UCSD-AML1 (cell line): ENCODE data around the gene GPR160.
A peak's percentile ranks its signal among the peaks of the same experiment; 100 is the strongest.

Source experiments
- DNase-seq: peaks from one replicate; lab custom pipeline; 2025; ENCODE audit not compliant: unreplicated experiment; lab: John Stamatoyannopoulos, UW

GPR160 gene

DNA sequence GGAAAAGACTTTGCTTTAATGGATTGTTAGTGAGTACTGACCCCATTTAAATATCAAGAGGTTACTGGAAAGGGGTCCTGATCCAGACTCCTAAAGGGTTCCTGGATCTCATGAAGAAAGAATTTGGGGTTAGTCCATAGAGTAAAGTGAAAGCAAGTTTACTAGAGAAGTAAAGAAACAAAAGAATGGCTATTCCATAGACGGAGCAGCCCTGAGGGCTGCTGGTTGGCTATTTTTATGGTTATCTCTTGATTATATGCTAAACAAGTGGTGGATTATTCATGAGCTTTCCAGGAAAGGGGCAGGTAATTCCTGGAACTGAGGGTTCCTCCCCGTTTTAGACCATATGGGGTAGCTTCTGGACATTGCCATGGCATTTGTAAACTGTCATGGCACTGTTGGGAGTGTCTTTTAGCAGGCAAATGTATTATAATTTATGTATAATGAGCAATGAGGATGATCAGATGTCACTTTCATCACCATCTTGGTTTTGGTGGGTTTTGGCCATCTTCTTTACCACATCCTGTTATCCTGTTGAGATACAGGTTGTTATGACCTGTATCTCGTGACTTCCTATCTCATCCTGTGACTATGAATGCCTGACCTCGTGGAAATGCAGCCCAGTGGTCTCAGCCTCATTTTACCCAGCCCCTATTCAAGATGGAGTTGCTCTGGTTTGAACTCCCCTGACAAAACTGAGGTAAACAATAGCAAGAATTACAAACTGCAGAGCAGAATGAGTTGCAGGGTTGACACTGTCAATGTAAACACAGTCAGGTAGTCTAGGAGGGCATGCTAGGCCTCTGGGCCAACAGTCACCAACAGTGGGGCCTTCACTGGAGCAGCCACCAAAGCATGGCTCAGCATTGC lies 10.3 kb upstream of the GPR160 start:
- DNase-seq, result no peak

DNA sequence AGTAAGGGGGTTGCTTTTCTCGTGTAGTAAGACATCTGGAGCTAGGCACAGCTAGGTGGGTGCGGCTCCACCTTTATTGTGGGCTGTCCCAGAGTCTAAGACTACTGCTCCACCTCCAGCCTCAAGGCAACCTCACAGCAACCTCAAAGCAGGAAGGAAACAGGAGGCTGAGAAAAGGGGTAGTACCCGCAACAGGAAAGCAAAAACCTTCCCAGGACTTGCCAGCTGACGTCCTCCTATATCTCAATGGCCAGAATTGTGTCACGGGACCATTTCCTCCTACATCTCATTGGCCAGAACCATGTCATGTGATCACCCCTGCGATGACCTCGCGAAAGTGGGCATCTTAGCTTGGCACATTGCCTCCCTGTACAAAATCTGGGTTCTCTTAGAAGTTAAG lies 4.3 kb upstream of the GPR160 start:
- peak; percentile 60 for DNase-seq

DNA sequence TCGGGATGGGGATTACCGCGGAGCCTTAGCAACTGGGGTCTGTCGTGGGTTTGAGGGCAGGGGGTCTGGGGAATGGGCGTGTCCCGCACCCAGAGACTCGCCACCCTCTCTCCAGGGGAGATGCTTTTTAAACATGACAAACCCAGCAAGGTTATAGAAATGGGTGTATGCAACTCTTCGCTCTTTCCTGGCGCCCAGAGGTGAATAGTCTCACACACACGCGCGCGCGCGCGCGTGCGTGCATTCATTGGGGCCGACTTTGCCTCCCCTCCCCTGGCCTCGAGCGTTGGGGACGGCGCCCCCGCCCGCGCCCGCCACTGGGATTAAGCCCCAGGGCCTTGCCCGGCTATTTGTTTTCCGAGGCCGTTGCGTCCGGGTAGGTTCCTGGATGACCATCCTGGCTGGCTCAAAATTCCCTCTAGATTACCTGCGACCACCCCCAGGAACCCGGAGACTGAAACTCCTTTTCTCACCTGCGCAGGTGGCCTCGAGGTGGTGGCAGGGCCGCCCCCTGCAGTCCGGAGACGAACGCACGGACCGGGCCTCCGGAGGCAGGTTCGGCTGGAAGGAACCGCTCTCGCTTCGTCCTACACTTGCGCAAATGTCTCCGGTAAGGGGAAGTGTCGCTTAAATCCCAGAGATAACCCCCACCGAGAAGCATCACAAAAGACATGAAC lies 777 bp downstream of the GPR160 start:
- DNase-seq, result no peak

DNA sequence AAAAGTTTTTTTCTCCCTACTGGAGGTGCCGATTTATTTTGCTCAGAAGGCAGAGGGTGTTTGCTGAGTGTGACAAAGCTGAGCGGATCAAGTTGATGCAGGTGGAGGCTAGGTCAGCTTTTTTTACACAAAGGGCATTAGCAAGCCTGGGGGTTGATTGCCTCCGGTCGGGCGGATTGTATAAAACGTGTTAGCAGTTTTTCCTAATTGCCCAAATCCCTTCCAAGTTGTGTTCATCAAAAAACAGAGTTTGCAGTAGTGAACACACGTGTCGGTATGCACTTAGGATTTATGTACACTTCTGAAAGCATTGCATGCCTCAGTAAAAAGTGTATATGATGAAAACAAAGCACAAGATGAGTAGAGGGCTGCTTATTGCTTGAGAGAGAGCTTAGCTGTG lies 2.6 kb downstream of the GPR160 start:
- no peak for DNase-seq

DNA sequence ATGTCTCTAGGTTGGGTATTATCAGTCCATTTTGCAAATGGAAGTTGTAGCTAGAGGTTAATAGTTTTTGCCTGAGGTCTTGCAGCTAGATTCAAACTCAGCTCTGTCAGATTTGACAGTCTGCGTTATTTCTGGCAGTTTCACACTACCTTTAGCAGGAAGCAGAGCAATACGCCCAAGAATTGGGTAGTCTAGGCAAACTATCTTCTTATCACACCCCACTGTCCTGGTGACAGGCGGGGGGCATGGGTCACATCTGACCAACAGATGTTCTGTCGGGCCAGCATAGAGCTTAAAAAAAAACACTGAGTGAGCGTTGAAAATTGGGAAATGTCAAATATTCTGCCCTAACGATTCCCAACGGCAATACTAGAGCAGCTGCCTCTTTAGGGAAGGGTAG lies 5.7 kb downstream of the GPR160 start:
- no peak for DNase-seq

DNA sequence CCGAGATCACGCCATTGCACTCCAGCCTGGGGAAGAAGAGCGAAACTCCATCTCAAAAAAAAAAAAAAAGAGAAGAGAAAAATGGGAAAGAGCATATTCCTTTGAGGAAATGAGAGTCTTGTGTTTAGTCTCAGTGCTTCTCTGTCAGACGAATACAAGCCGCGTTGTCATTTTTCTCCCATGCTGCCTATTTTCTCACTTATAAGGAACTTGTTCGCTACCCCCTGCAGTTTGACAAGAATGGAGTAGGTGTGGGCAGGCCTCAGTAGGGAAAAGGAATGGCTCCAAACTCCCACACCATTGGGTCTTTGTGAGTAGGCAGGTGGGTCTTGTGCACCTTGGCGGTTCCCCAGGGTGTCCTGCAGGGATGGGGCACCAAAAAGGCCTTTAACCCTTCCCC lies 6.5 kb downstream of the GPR160 start:
- no peak for DNase-seq

DNA sequence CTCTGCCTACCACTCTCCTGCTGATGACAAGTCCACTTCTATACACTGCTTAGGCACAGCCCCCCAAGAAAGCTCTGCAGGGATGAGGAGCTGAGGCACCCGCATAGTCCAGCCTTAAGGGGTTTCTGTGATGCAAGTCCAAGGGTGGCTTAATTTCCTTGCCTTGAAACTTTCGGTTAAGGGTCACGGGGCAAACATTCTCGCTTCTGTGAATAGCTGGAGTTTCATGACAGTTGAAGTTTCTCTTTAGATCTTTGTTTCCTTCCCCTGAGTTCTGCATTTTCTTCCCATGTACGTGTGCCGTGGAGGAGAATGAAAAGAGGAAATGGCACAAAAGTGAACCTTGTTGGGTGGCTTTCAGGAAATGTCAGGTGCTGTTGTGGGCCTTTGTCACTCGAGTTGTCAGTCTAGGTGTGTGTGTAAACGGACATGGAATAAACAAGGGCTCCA lies 7.0 kb downstream of the GPR160 start:
- DNase-seq, result peak; percentile 48

DNA sequence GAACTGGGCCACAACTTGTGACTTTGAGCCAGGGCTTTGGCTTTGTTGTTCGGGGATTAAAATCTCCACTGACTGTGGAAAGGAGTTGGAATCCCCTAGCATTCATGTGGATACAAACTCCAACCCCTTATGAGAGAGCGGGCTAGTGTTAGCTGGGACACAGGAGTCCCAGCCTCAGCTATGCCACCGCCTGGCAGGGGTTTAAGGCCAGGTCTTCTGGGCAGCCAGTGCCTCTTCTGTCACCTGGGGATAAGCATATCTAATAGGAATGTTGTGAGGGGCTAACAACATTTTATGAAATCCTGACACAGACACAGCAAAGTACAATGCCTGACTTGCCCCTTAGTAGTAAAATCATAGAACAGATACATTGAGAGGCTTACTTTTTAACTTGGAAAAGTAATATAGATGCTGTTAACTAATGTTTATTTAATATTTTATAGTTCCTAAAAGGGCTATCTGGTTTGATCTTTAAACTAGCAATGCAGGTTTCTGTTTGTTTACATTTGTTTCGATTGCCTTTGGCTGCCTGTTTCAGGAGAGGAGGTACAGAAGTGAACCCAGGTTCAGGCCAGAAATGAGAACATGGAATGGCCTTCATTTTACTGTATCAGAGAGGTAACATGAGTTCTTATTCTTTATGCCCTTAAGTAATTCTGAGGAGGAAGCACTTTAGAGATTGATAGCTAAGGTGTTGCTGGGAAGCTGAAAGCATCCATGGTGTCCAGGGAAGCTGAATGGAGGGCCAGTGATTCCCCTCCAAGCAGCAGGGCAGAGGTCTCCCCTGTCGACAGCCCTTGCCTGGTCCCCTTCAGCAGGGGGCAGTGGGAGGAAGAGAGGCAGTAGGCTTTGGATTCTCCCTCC lies 8.7 kb downstream of the GPR160 start:
- no peak for DNase-seq

DNA sequence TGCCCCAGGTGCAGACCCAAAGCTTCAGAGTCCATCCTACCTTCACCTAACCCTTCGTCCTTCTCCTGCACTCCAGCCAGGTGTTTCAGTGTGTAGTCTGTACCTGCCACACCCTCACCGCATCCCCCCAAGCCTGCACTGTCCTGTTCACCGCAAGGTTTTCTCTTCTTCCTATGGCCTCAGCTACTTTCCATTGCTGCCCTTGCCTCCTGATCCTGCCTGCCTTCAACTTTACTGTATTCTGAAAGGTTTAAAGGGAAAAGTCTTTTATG lies 9.3 kb downstream of the GPR160 start:
- DNase-seq, result no peak

DNA sequence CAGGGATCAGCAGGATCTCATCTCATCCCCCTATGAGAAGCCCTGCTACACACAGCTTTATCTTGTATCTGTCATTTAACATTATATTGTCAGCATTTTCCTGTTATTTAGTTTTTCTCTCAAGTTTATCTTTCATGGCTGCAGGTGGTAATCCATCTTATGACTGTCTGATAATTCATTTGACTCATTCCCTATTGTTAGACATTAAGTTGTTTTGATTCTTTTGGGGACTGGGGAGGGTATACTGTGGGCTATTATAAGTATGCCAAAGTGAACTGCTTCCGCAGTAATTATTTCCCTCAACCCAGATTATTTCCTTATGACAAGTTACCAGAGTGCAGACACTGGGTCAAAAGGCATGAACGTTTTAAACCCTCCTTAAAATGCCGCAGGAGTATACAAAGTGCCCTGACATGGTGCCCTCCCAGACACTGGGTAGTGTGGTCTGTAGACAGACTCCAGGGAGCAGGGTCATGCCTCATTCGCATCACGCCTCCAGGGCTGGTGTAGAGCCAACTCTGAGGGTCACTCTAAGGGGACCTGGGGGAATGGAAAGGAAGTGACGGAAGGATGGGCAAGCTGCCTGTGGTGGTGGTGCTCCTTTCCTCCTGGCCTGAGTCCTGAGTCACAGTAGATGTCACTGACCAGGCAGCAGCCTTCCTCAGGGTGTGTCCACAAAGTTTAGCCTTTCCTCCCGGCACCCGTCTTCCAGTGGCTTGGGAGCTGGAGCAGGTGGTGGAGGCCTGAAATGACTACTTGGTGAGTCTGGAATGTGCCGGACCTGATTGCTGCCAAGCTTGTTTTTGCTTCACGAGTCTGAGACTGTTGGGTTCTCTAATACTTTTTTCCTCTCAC lies 11.6 kb downstream of the GPR160 start:
- no peak for DNase-seq

DNA sequence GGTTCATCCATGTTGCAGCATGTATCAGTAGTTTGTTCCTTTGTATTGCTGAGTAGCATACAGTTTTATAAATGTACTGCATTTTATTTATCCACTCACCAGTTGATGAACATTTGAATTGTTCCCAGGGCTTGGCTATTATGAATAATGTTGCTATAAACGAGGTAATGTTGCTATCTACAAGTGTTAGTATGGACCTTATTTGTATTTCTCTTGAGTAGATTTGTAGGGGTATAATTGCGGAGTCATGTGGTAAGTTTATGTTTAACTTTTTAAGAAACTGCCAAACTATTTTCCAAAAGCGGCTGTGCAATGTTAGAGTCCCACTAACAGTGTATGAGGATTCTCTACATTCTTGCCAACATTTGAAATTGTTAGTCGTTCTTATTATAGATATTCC lies 13.0 kb downstream of the GPR160 start:
- DNase-seq, result no peak

DNA sequence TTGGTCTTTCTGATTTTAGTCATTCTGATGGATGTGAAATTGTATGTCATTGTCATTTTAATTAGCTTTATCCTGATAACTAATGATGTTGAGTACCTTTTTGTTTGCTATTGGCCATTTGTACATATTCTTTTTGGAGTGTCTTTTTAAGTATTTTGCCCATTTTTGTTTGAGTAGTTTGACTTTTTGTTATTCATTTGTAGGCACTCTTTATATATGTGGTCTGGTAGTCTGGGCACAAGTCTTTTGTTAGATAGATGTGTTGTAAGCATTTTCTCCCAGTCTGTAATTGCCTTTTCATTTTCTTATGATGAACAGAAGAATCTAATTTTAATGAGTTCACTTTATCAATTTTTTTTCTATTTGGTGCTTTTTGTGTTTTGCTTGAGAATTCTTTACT lies 14.6 kb downstream of the GPR160 start:
- DNase-seq, result no peak

DNA sequence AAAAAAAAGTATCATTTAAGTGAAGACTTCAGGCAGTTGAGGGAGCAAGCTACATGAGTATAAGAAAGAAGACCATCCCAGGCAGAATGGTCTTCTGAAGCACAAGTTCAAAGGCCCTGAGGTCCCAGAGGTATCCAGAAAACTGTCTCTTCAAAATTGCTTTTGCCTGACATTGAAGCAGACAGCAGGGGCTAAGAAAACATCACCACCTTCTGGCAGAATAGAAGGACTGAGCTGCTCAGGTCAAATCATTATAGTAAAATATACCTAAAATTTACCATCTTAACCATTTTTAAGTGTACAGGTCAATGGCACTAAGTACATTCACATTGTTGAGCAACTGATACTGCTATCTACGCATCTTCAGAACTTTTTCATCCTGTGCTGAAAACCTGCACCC lies 16.4 kb downstream of the GPR160 start:
- no peak for DNase-seq

DNA sequence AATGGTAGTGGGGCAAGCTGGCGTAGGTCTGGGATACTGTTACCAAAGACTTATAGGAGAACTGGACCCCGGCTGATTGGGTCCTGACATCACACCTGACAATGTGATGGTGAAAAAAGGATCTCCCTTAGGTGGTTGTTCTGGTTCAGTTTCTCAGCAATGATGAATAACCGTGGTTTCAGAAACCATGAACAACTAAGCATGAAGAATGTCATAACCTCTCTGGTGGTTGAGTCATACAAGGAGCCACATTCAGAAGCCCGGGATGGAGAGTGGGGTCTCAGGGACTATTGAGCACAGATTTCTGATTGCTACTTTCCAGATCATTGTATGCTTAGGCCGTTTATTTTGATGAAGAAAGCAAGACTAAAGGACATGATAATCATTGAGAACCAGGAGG lies 17.4 kb downstream of the GPR160 start:
- DNase-seq, result no peak

DNA sequence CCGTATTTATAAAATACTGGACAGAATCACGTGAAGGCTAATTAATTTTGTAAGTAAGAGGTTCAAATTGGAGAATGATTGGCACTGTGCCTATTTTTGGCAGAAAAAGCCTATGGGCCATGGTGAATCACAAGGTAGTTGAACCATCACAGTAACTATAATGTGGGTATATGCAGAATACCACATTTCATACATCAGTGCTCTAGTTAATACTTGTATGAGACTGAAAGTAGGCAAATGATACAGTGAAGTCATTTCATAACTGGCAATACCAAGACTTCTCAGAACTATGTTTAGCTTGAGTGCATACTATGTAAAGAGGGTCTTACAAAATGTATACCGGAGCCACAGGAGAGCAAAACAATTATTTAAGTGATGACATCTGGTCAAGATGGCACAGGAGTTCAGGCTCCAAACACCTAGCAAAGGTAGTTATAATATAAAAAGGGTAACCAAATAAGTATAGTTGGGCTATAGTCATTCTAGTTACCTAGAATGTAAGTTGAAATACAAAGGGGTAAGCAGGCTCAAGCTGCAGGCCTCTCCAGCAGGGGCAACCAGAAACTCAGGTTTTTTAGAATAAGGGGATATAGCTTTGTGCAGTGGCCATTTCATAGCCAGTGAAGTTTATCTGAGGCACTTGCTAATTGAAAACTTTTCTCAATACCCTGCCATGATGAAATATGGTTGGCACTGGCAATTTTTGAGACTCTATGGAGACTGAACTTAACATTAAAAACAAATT lies 19.1 kb downstream of the GPR160 start:
- no peak for DNase-seq

DNA sequence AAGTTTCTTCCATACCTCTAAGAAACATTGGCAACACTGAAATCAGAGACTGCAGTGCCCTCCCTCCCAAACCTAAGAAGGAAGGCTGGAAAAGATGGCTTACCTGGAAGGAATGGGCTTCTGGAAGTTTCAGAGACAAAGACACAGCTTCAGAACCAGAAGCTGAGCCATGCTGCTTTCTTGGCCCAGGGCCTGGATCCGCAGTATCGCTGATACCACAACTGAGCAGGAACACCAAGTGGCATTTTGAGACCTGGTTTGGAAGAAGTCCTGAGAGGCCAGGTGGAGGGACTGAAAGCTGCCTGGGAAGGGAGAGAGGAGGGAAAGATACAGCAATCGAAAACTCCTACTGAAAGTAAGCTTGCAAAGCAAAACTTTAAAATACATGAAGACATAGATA lies 19.8 kb downstream of the GPR160 start:
- no peak for DNase-seq

DNA sequence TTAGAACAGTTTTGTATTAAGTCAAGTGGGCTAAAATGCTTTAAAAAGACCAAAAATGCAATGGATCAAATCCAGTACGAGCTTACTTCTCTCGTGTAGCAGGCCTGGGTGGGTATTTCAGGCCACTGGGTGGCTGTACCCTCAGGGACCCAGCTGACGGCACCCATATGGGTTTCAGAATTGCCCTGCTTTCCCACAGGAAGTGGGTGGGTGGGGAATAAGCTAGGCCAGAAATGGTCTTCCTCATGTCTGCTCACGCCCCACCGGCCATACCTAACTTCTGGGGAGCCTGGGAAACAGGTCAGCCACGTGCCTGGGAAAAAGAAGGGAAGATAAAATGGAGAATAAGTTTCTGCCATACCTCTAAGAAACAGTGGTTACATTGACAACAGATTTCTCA lies 20.3 kb downstream of the GPR160 start:
- no peak for DNase-seq

DNA sequence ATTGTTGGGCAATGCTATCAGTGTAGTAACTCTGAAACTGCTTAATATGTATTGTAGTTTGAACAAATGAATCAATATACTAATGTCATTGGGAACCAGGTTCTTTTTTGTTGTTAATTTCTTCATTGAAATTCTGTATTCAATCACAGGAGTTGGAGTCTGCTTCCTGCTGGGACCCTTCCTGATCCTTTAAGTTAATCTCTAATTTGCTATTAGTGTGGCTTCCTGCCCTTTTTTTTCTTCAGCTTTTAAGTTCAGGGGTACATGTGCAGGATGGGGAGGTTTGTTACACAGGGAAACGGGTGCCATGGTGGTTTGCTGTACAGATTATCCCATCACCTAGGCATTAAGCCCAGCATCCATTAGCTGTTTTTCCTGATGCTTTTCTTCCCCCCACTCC lies 21.7 kb downstream of the GPR160 start:
- DNase-seq, result no peak

DNA sequence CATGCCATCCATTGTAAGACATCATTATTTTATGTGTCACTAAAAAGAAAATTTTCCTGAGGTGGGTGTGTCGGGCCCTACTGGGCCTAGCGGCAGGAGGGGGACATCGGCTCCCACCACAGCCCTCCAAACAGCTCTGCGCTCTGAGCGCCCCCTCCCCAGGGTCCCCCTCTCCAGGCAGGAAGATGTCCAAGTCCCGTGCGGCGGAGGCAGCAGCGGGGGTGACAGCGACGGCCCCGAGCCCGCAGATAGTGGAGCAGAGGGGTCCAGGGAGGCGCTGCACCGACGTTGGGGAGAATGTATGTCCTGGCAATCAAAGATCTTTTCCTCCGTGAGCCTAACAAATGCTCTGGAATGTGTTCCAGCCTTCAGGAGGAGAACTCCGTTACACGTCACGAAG lies 24.3 kb downstream of the GPR160 start:
- no peak for DNase-seq

DNA sequence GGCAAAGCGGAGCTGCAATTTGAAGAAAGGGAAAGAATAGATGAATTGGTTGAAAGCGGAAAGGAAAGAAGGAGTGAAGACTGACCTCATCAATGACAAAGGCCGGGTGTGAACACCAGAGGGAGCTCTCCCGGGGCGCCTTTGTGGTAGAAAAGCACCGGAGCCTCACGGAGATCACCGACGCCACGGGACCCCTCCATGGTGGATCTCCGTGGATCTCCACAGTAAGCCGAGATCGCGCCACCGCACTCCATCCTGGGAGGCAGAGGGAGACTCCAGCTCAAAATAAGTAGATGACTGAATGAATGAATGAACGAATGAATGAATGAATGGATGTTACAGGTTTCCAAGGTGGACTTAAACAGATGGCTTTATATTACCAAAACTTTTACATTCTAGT lies 25.0 kb downstream of the GPR160 start:
- DNase-seq, result no peak
